NCI-H526 (cell line): ENCODE results near the gene ZMYM1.
"Not testable (repeated sequence)": the region's sequence is repeated elsewhere in the genome, so short reads cannot be mapped to it uniquely, and the experiment has no call there.

ENCODE experiments used
- DNase-seq, 2 experiments: peaks; one replicate each; lab custom pipeline; 2025; lab: John Stamatoyannopoulos, UW

ZMYM1 gene

GRCh38 chr1:35076426-35076825, 2.8 kb upstream of the ZMYM1 start:
- not testable (repeated sequence) for DNase-seq

GRCh38 chr1:35080171-35080854, 1.1 kb downstream of the ZMYM1 start:
- no peak for DNase-seq

DNA sequence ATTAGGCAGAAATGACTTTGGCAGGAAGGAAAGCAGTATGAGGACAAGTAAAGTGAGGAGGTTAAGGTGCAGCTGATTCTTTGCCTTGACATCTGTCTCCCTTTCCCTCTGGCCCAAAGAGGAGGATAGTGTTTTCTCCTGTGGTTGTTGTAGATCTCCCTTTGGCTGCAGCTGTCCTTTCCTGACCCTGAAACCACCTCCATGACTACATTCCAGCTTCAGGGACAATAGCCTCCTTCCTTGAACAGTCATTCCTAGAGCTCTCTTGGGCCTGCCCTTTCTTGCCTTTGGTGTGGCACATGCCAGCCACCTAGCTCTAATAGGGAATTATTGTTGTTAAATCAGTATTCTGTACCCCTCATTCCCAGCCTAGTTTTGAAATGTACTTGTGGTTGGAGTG, 6.2 kb downstream of the ZMYM1 start:
- no peak for DNase-seq

DNA sequence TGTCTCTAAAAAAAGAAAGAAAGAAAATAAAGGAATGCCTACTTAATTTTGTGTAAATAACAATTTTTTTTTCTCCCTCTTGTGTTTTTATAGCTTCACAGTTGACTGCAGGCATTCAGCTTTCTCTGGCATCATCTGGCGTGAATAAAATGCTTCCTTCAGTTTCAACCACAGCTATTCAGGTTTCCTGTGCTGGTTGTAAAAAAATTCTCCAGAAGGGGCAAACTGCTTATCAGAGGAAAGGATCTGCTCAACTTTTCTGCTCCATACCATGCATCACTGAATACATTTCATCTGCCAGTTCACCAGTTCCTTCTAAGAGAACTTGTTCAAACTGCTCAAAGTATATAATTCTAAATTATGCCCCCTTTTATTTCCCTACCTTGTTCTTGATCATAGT, 18.0 kb downstream of the ZMYM1 start:
- no peak for DNase-seq

- no peak for DNase-seq
Observed at GRCh38 chr1:35111106-35111505, 31.9 kb downstream of the ZMYM1 start.

DNA sequence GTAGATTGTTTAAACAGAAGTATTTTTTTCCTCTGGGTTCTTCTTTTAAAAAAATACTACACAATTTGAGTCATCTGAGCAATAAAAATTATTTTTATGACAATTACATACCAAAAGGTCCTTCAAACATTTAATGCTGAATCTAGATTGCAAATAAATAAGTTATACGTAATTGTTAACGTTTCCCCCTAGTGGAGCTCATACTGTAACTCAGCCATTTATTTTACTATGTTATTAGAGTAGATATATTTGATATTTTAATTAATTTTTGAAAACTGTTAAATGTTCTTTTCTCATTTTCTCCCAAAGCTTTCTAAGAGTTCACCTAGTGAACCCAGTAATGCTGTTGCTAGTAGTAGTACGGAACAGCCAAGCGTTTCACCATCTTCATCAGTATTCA, 33.5 kb downstream of the ZMYM1 start:
- peak in 1 of 2 experiments; percentile 21 for DNase-seq

DNA sequence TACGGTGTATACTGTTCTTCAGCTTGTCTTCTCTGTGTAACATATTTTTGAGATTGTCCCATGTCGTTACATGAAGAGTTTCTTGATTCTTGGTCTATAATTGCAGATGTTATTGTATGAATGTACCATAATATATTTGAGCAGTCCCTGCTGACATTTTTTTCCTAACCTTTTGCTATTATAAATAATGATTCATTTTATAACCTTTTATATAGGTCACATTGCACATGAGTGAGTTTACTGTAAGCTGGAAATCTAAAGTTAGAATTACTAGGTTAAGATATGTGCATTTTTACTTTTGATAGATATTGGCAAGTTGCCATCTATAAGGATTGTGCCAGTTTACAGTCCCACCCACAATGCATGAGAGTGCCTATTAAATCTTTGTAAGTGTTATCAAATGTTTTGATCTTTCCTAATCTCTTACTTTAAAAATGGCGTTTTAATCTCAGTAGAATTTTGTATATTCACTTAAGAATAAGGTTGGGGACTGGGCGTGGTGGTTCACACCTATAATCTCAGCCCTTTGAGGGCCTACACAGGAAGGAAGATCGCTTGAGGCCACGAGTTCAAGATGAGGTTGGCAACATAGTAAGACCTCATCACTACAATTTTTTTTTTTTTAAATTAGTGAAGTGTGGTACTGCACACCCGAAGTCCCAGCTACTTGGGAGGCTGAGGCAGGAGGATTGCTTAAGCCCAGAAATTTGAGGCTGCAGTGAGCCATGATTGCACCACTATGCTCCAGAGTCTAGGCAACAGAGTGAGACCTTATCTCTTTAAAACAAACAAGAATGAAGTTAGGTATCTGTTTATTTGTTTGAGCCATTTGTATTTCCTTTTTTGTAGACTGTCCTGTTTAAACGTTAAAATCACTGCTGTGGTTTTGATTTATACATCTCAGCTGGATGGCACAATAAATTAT, 36.5 kb downstream of the ZMYM1 start:
- DNase-seq = no peak

DNA sequence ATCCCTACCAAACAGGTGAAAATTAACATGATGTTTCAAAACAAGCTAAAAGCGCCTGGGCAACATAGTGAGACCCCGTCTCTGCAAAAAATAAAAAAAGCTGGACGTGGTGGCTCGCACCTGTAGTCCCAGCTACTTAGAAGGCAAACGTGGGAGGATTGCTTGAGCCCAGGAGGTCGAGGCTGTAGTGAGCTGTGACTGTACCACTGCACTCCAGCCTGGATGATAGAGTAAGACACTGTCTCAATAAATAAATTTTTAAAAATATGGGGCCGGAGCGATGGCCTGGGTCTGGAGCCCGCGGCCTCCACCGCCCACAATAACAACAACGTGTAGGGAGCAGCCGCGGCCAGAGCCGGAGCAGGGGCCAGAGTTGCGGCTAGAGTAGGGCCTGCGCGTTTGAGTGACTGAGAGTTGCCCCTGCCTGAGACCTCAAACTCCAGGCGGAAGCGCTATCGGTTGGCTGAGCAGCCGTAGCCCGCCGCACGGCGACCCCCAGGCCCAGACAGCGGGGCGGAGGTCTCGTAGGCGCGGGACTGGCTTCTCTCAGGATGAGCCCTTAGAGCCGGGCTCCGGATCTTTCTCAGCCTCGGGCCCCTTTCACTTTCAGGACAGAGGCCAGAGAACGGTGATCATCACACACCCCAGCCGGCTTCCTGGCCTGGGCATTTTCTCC, 41.4 kb downstream of the ZMYM1 start:
- no peak for DNase-seq

GRCh38 chr1:35122311-35122710, 43.1 kb downstream of the ZMYM1 start:
- DNase-seq = no peak

GRCh38 chr1:35126546-35126945, 47.4 kb downstream of the ZMYM1 start:
- no peak for DNase-seq

GRCh38 chr1:35129080-35129479, 49.9 kb downstream of the ZMYM1 start:
- no peak for DNase-seq

GRCh38 chr1:35136780-35137179, 57.6 kb downstream of the ZMYM1 start:
- no peak for DNase-seq

DNA sequence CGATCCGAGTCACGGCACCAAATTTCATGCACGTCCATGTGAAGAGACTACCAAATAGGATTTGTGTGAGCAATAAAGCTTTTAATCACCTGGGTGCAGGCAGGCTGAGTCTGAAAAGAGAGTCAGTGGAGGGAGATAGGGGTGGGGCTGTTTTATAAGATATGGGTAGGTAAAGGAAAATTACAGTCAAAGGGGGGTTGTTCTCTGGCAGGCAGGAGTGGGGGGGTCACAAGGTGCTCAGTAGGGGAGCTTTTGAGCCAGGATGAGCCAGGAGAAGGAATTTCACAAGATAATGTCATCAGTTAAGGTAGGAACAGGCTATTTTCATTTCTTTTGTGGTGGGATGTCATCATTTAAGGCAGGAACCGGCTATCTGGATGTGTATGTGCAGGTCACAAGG, 58.4 kb downstream of the ZMYM1 start:
- DNase-seq = not testable (repeated sequence)

- not testable (repeated sequence) for DNase-seq
Observed at GRCh38 chr1:35142294-35142693, 63.1 kb downstream of the ZMYM1 start.

DNA sequence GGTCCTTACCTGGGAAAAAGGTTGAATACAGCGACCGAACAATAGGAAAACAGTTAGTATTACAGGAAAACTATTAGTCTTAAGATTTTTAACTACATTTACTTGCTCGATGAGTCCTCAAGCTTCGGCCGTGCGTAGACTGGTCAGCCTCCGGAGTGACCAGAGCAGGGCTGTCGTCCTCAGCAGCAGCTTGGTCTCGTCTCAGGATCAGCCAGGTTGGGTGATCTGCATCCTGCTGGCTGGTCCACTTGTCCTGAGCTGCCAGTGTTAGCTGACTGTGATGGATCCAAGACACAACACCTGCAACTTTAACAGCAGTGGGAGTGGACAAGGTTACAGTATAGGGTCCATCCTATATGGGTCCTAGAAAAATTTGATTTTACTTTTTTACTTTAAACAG, 63.5 kb downstream of the ZMYM1 start:
- DNase-seq = not testable (repeated sequence)

DNA sequence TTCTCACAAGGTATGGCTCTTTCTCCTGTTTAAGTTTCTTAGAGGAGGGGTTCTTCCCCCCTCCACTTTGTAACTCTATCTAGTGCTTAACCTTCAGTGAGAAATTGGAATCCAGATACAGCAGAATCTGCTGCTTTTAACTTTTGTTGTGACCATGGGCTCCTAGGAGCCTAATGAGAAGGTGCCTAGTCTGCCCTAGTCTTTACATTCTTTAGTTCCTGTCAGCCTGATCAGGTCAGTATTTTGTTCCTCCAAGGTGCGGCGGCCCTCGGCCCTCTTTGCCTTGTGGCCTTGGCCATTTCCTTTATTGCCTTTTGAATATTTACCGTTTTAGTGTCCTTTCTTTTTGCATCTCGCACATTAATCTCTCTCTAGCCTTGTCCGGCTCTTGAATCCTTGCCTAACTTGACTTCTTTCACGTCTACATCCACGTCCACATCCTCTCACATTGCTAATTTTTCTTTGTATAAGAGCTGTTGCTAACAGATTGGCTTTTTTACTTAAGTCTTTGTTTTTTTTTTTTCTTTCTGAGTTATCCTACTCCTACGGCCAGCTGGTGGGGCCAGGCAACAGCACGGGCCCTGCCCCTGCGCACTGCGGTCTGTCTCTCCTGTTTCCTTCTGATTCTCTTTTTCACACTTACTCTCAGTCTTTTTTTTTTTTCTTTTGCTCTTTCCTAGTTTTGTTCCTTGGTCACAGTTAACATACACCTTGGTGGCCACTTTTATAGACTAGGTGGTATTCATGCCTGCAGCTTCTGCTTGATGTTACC, 64.7 kb downstream of the ZMYM1 start:
- no peak for DNase-seq

GRCh38 chr1:35145892-35146549, 66.8 kb downstream of the ZMYM1 start:
- not testable (repeated sequence) for DNase-seq

- no peak for DNase-seq
Observed at GRCh38 chr1:35151220-35151619, 72.0 kb downstream of the ZMYM1 start.

DNA sequence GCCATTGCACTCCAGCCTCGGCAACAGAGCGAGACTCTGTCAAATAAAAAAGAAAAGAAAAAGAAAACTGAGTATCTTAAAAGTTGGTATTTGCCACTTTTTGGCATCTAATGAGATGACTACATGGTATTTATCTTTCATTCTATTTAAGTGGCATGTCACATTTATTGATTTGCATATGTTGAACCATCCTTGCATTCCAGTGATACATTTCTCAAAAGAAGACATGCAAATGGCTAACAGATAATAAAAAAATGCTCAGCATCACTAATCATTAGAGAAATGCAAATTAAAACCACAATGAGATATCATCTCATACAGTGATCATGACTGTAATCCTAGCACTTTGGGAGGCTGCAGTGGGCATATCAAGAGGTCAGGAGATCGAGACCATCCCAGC, 85.7 kb downstream of the ZMYM1 start:
- DNase-seq = peak in 1 of 2 experiments; percentile 36
